B cell (primary cell): ENCODE results near the gene ARHGAP20. TPM values are rescaled to one million over a fixed set of nuclear protein-coding genes. Genes with fewer than 3 reads are reported as not detected.

Source experiments
- ATAC-seq: fragments of 200-7000 bp; cut with Tn5 transposase; one replicate; pipeline ENCODE4 v1.10.0; 2021; ENCODE audit warnings: low read depth, mild to moderate bottlenecking, moderate number of reproducible peaks, moderate library complexity
- CTCF ChIA-PET: fragments of 350-600 bp; sonication (Branson Sonifier 250); formaldehyde crosslinking; loops from one replicate; lab custom pipeline; 2021; ENCODE audit warnings: antibody characterized with exemption, inconsistent platforms; lab: Charles Lee
- POLR2A ChIA-PET: fragments of 350-600 bp; sonication (Branson Sonifier 250); formaldehyde crosslinking; loops from one replicate; lab custom pipeline; 2021; ENCODE audit warnings: antibody characterized with exemption; lab: Charles Lee
- DNase-seq: peaks from one replicate; pipeline ENCODE4 v3.0.0; 2013
- H2AFZ ChIP-seq: 2 replicates; pipeline ENCODE4 v1.6.1; 2012; ENCODE audit warnings: mild to moderate bottlenecking, low read depth, low read length; ENCODE audit not compliant: insufficient read depth, poor library complexity, severe bottlenecking
- H3K27ac ChIP-seq, 2 donors: 1 replicate in 1 of 2; 2 replicates in 1 of 2; pipeline ENCODE4 v1.5.1; 2012 to 2013; ENCODE audit warnings: low read length in 2 of 2, mild to moderate bottlenecking in 2 of 2, moderate library complexity in 1 of 2
- H3K27me3 ChIP-seq, 4 experiments: fragments of 200-600 bp in 1 of 4; sonication (generic) in 1 of 4; replicated peaks in 1 of 4; 1 replicate in 2 of 4; 2 replicates in 2 of 4; pipeline versions ENCODE4 v1.6.1 to v1.7.0; 2013 to 2016; ENCODE audit warnings: low read length in 3 of 4, mild to moderate bottlenecking in 2 of 4, mixed read lengths in 1 of 4, moderate library complexity in 1 of 4; ENCODE audit not compliant: insufficient read depth in 4 of 4, control insufficient read depth in 3 of 4; ENCODE audit errors: control extremely low read depth in 1 of 4
- H3K36me3 ChIP-seq, 2 experiments: replicated peaks in 1 of 2; 1 replicate in 1 of 2; 2 replicates in 1 of 2; pipeline versions ENCODE4 v1.6.1 to v1.7.1; 2013; ENCODE audit warnings: low read length in 1 of 2; ENCODE audit not compliant: insufficient read depth in 2 of 2, control insufficient read depth in 1 of 2; ENCODE audit errors: control extremely low read depth in 1 of 2, extremely low read depth in 1 of 2
- H3K4me1 ChIP-seq, 2 donors: fragments of 200-600 bp in 1 of 2; sonication (generic) in 1 of 2; 1 replicate in 1 of 2; 2 replicates in 1 of 2; pipeline versions ENCODE4 v1.5.1 to v1.6.1; 2013 to 2017; ENCODE audit warnings: low read length in 2 of 2; ENCODE audit not compliant: control insufficient read depth in 2 of 2, insufficient read depth in 2 of 2
- H3K4me2 ChIP-seq: replicated peaks from 2 replicates; pipeline ENCODE3; 2012; ENCODE audit warnings: mild to moderate bottlenecking, low read depth, low read length; ENCODE audit not compliant: poor library complexity, severe bottlenecking
- H3K4me3 ChIP-seq, 5 experiments: fragments of 200-600 bp in 1 of 5; sonication (generic) in 1 of 5; 1 replicate in 3 of 5; 2 replicates in 2 of 5; pipeline versions ENCODE4 v1.5.1 to v1.7.0; 2011 to 2016; ENCODE audit warnings: low read length in 4 of 5, mild to moderate bottlenecking in 4 of 5, low read depth in 2 of 5, control low read depth in 1 of 5, moderate library complexity in 1 of 5; ENCODE audit not compliant: insufficient read depth in 1 of 5; ENCODE audit errors: control extremely low read depth in 1 of 5, extremely low read depth in 1 of 5
- H3K79me2 ChIP-seq: fragments of 200-600 bp; sonication (generic); one replicate; pipeline ENCODE4 v1.6.0; 2016; ENCODE audit warnings: low read length; ENCODE audit not compliant: control insufficient read depth, insufficient read depth
- H3K9ac ChIP-seq: fragments of 200-600 bp; sonication (generic); 2 replicates; pipeline ENCODE4 v1.6.1; 2017; ENCODE audit warnings: mild to moderate bottlenecking, low read length, moderate library complexity
- H3K9me3 ChIP-seq, 3 donors: one replicate each; pipeline versions ENCODE4 v1.6.1 to v1.7.1; 2013; ENCODE audit warnings: low read length in 2 of 3; ENCODE audit not compliant: control insufficient read depth in 2 of 3, insufficient read depth in 1 of 3; ENCODE audit errors: control extremely low read depth in 1 of 3
- H4K20me1 ChIP-seq: 2 replicates; pipeline ENCODE4 v1.6.0; 2012; ENCODE audit warnings: mild to moderate bottlenecking, low read length; ENCODE audit not compliant: insufficient read depth, control insufficient read depth, poor library complexity, severe bottlenecking
- H3K27ac Mint-ChIP-seq: one replicate; pipeline ENCODE4 v1.8.0; 2021; ENCODE audit warnings: mixed read lengths
- H3K27me3 Mint-ChIP-seq: one replicate; pipeline ENCODE4 v1.8.0; 2021; ENCODE audit warnings: mixed read lengths
- H3K4me1 Mint-ChIP-seq: one replicate; pipeline ENCODE4 v1.8.0; 2021; ENCODE audit warnings: mixed read lengths
- H3K4me3 Mint-ChIP-seq: one replicate; pipeline ENCODE4 v1.8.0; 2021; ENCODE audit warnings: mixed read lengths
- H3K9me3 Mint-ChIP-seq: one replicate; pipeline ENCODE4 v1.8.0; 2022; ENCODE audit warnings: mixed read lengths; ENCODE audit not compliant: insufficient read depth
- CTCF ChIP-seq: fragments of 200-600 bp; IDR thresholded peaks from one replicate; pipeline ENCODE4 v1.8.0; 2022; ENCODE audit warnings: antibody characterized with exemption, mild to moderate bottlenecking
- EZH2 ChIP-seq: IDR thresholded peaks from 2 replicates; pipeline ENCODE4 v1.6.1; 2012; ENCODE audit warnings: borderline replicate concordance, low read depth, mild to moderate bottlenecking, moderate library complexity, low read length; ENCODE audit not compliant: insufficient read depth, poor library complexity, severe bottlenecking
- WGBS: methylation state at CpG from one replicate; pipeline ENCODE4 v1.1.5; 2013; ENCODE audit warnings: missing lambda C conversion rate; ENCODE audit not compliant: insufficient coverage; 5-methylcytosine and 5-hydroxymethylcytosine counted together
- intact Hi-C: fragments of 100-400 bp; cut with micrococcal nuclease; formaldehyde crosslinking; loops from one replicate; pipeline ENCODE4 v1.10.0; 2022
- polyA plus RNA-seq: library from polyadenylated mRNA; depleted of rRNA; stranded (reverse); fragments of >200 nt; gene quantifications from 2 replicates; pipeline ENCODE4 v1.2.3, GENCODE V29; 2012
- total RNA-seq, 2 donors: library from RNA; stranded (reverse); fragments of 120-200 nt in 1 of 2; gene quantifications; 1 replicate in 1 of 2; 2 replicates in 1 of 2; pipeline versions ENCODE4 v1.2.3 to v1.2.4, GENCODE V29; 2013 to 2022

ARHGAP20 gene
- total and polyA plus RNA-seq, 2 donors (not counting 1 experiment from before 2014, with no cell fraction given), result 0.54 to 0.91 TPM

GRCh38 chr11:110614031-110614430, 98.2 kb downstream of the ARHGAP20 start:
- Histone ChIP-seq H3K79me2 (no peaks in the 10 kb centered on the region), H3K4me3 (no peak overlapping the region), H3K4me1 (no peaks in the 10 kb centered on the region), H3K9me3 (no peaks in the 10 kb centered on the region), H2AFZ (no peak overlapping the region), H3K27me3 (no peaks in the 10 kb centered on the region), H3K27ac (no peak overlapping the region), H3K9ac (no peak overlapping the region), H3K36me3 (no peaks in the 10 kb centered on the region), H3K4me2 (no peak overlapping the region), H4K20me1 (no peaks in the 10 kb centered on the region)
- no peaks in the 10 kb centered on the region for H3K9me3 Mint-ChIP-seq
- ChIA-PET POLR2A (no interaction called here), CTCF (no interaction called here)
- WGBS, result no CpG with 5 or more reads among the region's 2 CpGs
- TF ChIP-seq EZH2, result no peak
- TF ChIP-seq CTCF, result no peak
- intact Hi-C loops, result no loop called here
- ATAC-seq, result no peak
- no peak overlapping the region for H3K4me3 Mint-ChIP-seq
- no peak for DNase-seq
- H3K27me3 Mint-ChIP-seq, result no peaks in the 10 kb centered on the region
- H3K27ac Mint-ChIP-seq, result no peak overlapping the region
- no peaks in the 10 kb centered on the region for H3K4me1 Mint-ChIP-seq

- Histone ChIP-seq H3K9me3 (no peaks in the 10 kb centered on the region), H4K20me1 (no peaks in the 10 kb centered on the region), H3K27me3 (no peaks in the 10 kb centered on the region), H3K79me2 (no peaks in the 10 kb centered on the region), H3K4me2 (no peak overlapping the region), H3K4me1 (no peaks in the 10 kb centered on the region), H3K4me3 (no peak overlapping the region), H3K36me3 (no peaks in the 10 kb centered on the region), H3K9ac (no peak overlapping the region), H2AFZ (no peak overlapping the region), H3K27ac (no peak overlapping the region)
- TF ChIP-seq EZH2, result no peak
- no peak for TF ChIP-seq CTCF
- Mint-ChIP-seq H3K9me3 (no peaks in the 10 kb centered on the region), H3K4me3 (no peak overlapping the region), H3K4me1 (no peaks in the 10 kb centered on the region), H3K27me3 (no peaks in the 10 kb centered on the region), H3K27ac (no peak overlapping the region)
- DNase-seq (no peak), ATAC-seq (no peak)
- intact Hi-C loops, result no loop called here
- ChIA-PET POLR2A (no interaction called here), CTCF (no interaction called here)
- 100% methylated on average over 1 of the region's 3 CpGs for WGBS
These were observed 98.9 kb downstream of the ARHGAP20 start for GRCh38 chr11:110613197-110613918.
